Nephron progenitor cell (in vitro differentiated cells): ENCODE data around the gene SERF2.

ENCODE experiments used
- DNase-seq: peaks from one replicate; pipeline ENCODE4 v3.0.0; 2021
- H3K27ac Mint-ChIP-seq: 2 replicates; pipeline ENCODE4 v1.8.0; 2021; ENCODE audit warnings: mild to moderate bottlenecking, moderate library complexity, mixed read lengths
- H3K27me3 Mint-ChIP-seq: 2 replicates; pipeline ENCODE4 v1.8.0; 2021; ENCODE audit warnings: mild to moderate bottlenecking, low read depth, mixed read lengths; ENCODE audit not compliant: poor library complexity
- H3K36me3 Mint-ChIP-seq: 2 replicates; pipeline ENCODE4 v1.8.0; 2021; ENCODE audit warnings: low read depth, mixed read lengths
- H3K4me1 Mint-ChIP-seq: 2 replicates; pipeline ENCODE4 v1.8.0; 2021; ENCODE audit warnings: mixed read lengths
- H3K4me3 Mint-ChIP-seq: 2 replicates; pipeline ENCODE4 v1.8.0; 2021; ENCODE audit warnings: mild to moderate bottlenecking, moderate library complexity, mixed read lengths
- H3K9me3 Mint-ChIP-seq: 2 replicates; pipeline ENCODE4 v1.8.0; 2021; ENCODE audit warnings: mild to moderate bottlenecking, moderate library complexity, mixed read lengths
- TF ChIP-seq, protein P1 (sequence below): fragments of 200-600 bp; sonication (generic); IDR thresholded peaks from 2 replicates; pipeline ENCODE4 v1.5.0; 2021; ENCODE audit warnings: antibody characterized with exemption

SERF2 gene

GRCh38 chr15:43775411-43775965, 16.6 kb upstream of the SERF2 start:
- Mint-ChIP-seq H3K27me3 (peaks cover 32% of the 10 kb centered on the region), H3K4me3 (peak overlapping the region; percentile 85), H3K4me1 (no peaks in the 10 kb centered on the region), H3K27ac (no peak overlapping the region), H3K9me3 (no peaks in the 10 kb centered on the region), H3K36me3 (peaks cover 25% of the 10 kb centered on the region)
- DNase-seq = no peak
- TF ChIP-seq, protein P1, sequence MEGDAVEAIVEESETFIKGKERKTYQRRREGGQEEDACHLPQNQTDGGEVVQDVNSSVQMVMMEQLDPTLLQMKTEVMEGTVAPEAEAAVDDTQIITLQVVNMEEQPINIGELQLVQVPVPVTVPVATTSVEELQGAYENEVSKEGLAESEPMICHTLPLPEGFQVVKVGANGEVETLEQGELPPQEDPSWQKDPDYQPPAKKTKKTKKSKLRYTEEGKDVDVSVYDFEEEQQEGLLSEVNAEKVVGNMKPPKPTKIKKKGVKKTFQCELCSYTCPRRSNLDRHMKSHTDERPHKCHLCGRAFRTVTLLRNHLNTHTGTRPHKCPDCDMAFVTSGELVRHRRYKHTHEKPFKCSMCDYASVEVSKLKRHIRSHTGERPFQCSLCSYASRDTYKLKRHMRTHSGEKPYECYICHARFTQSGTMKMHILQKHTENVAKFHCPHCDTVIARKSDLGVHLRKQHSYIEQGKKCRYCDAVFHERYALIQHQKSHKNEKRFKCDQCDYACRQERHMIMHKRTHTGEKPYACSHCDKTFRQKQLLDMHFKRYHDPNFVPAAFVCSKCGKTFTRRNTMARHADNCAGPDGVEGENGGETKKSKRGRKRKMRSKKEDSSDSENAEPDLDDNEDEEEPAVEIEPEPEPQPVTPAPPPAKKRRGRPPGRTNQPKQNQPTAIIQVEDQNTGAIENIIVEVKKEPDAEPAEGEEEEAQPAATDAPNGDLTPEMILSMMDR = peak; percentile 18

GRCh38 chr15:43776101-43776717, 15.9 kb upstream of the SERF2 start:
- Mint-ChIP-seq H3K36me3 (peaks cover 17% of the 10 kb centered on the region), H3K27ac (no peak overlapping the region), H3K9me3 (no peaks in the 10 kb centered on the region), H3K4me1 (no peaks in the 10 kb centered on the region), H3K4me3 (peak overlapping the region; percentile 85), H3K27me3 (peaks cover 34% of the 10 kb centered on the region)
- TF ChIP-seq, protein P1 = no peak
- DNase-seq = peak; percentile 39

GRCh38 chr15:43776718-43777266, 15.3 kb upstream of the SERF2 start, which contains the start of gene ELL3:
Gene ELL3, minus strand, starts transcription at chr15:43776966. Its CDS starts 65 bp downstream, at chr15:43776901.
- H3K27me3 Mint-ChIP-seq = peaks cover 36% of the 10 kb centered on the region
- peaks cover 13% of the 10 kb centered on the region for H3K36me3 Mint-ChIP-seq
- peak; percentile 67 for DNase-seq
- TF ChIP-seq, protein P1 = no peak
- H3K4me1 Mint-ChIP-seq = no peaks in the 10 kb centered on the region
- no peaks in the 10 kb centered on the region for H3K9me3 Mint-ChIP-seq
- H3K4me3 Mint-ChIP-seq = peak within 1 kb of the TSS; percentile 85
- no peak within 1 kb of the TSS for H3K27ac Mint-ChIP-seq

DNA sequence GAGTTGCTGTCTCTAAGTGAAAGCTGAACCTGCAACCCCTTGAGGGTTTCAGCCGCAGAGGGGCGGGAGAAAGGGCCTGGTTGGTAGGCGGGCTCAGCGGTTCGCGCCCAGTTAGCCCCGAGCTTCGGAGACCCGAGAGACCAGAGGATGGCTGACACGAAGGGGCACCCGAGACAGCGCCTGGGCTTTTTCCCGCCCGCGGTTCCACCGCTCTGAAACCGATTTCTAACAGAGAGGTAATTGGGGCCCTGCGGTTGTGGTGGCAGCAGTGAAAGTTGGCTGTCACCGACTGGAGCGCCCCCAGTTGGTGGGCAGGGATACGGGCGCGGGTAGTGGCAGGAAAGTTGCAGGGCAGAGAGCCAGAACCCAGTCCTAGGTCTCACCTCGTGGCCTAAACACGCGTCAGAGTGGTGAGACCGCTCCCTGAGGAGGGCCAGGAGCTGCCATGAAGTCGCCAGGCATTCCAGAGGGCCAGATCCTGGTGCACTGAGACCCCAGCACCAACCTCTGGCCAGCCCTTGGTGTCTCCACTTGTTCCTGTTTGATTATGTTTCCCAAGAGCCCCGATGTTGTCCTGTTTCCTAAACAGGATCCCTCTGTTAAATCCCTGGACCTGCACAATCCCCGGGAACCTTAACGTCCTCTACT, 14.7 kb upstream of the SERF2 start:
- no peaks in the 10 kb centered on the region for H3K4me1 Mint-ChIP-seq

DNA sequence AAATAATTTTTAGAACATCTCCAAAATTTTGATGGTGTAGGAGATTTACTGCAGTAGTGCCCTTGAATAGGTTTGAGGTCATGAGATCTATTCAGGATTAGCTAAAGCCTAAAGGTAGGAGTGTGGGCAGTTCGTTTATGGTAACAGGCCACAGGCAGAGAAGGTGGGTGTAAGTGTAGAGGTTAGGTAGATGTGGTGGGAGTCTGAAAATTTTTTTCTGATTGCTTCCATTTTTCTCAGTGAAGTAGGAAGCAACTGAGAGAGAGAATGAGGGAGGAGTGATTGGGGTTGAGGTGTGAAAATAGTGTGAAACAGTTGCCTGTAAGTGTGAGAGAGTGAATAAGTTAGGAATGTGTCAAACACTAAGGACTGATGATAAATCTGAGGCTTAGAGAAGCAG, 13.1 kb upstream of the SERF2 start:
- no peak overlapping the region for H3K4me3 Mint-ChIP-seq
- no peak for DNase-seq
- H3K4me1 Mint-ChIP-seq = no peaks in the 10 kb centered on the region
- no peaks in the 10 kb centered on the region for H3K36me3 Mint-ChIP-seq
- TF ChIP-seq, protein P1 = no peak
- peaks cover 29% of the 10 kb centered on the region for H3K27me3 Mint-ChIP-seq
- H3K9me3 Mint-ChIP-seq = peaks cover under 1% of the 10 kb centered on the region
- no peak overlapping the region for H3K27ac Mint-ChIP-seq

More for the DNA sequence above, 14.7 kb upstream of the SERF2 start:
- TF ChIP-seq, protein P1 = peak; percentile 43
- H3K27me3 Mint-ChIP-seq = peaks cover 36% of the 10 kb centered on the region
- peaks cover 7% of the 10 kb centered on the region for H3K36me3 Mint-ChIP-seq
- peak; percentile 63 for DNase-seq
- H3K27ac Mint-ChIP-seq = no peak overlapping the region
- H3K4me3 Mint-ChIP-seq = peak overlapping the region; percentile 85
- no peaks in the 10 kb centered on the region for H3K9me3 Mint-ChIP-seq
